ENCODE results near the gene ACSS1.

ACSS1 gene

GRCh38 chr20:25077610-25078169, 19.8 kb upstream of the ACSS1 start:
- no peak for DNase-seq

DNA sequence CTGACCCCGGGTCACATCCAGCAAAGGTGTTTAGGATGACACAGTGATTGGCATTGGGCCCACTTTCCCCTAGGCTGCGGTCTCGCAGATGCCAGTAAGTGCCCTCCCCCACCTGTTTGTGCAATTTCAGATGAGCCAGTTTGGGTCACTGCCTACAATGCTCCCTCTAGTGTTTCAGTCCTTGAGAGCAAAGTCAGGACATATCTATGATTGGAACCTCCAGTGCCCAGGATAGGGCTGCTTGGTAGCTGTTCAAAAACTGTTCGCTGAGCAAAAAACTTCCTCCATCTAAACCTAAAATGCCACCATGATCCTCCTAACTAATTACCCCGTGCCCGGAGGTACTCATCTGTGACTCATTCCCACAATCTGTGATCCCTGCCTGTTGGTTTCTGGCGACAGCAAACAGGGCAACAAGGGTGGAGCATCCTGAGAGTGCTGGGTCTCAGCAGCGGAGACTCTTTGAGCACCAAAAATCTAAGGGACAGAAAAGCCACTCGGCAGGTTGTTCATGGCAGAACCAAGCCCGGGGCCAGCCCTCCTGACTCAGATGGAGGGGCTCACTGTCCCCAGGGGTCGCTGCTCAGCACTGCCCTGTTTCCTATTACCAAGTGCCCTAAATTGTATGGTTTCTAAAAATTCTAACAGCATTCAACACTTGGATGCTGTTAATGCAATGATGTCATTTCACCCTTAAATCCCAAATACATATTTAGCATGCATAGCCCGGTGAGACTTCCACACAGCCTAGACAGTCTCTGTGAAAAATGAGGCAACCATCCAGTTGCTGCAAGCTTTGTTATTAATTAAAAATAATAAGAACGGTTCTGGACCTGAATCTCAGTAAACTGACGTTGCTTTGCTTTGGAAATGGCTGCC, 19.0 kb upstream of the ACSS1 start:
- DNase-seq, result no peak

DNA sequence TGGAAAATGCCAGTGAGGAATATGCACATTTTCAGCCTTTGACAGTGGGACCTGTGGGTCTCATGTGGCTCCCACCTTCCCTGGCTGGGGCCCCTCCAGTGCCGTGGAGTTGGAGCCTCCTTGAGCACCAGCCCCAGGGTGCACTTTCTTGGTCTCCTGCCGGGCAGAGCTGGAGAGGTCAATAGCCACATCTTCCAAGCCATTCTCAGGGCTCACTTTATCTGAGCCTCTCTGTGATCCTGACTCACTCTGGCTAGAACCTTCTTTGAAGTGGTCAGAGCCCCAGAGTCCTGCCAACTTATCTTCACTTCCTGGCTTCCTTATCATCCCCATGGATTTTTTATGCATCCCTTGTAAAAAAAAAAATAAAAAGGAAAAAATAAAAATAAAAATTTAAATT, 18.3 kb upstream of the ACSS1 start:
- DNase-seq, result no peak

DNA sequence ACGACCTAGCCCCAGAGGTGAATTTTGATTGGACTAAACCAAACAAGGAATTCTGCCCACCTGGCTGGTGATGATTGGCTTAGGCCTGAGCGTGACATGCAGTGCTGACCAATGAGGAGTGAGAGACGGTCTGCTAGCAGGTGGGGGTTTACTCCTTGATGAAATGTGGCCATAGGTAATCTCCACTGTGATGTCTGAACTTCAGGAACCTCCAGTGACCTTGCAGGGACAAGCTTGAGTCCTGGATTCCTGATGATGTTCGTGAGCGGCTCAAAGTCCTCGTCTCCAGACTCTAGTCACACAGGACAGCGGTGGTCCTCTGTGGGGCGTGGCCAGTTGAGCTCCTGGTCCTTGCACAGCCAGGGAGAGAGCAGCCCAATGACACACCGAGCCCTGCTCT, 15.6 kb upstream of the ACSS1 start:
- no peak for DNase-seq

GRCh38 chr20:25072226-25072811, 14.4 kb upstream of the ACSS1 start:
- no peak for DNase-seq

DNA sequence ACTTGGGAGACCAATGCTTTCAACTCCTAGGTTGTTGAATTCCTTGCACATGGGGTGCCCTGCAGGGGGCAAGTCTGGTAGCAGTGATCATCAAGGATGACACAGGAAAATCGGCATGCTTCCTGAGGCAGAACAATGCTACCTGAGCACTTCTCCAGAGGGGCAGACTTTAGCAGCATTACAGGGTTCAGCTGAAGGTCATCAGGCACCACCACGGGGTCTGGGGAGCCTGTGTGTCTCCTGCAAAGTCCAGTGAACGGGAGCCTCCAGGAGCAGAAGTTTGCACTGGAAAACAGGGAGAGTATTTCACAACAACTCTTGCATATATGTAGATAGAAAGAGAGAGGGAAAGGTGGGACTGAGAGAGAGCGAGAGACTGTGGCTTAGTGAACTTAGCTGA, 13.8 kb upstream of the ACSS1 start:
- DNase-seq, result no peak

DNA sequence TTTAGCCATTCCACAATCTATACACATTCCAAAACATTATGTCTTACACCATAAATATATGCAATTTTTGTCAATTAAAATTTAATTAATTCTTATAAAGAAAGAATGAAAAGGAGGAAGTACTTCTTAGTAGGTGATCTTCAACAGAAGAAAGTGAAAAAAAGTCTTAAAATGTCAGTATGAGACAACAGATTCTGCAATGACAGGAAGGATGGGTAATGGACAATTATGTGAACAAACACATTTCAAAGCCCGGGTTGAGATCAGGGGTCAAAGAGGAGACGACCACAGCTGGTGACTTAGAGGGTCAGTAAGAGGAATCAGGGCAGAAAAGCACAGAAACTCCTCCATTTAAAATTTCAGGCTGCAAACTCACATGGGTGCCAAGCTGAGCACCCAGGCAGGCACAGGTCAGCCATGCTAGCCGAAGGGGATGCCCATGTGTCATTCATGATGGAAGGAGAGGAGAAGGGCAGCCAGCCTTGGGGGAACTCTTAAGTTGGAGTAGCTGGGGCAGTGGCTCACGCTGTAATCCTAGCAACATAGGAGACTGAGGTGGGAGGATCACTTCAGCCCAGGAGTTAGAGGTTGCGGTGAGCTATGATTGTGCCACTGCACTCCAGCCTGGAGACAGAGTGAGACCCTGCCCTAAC, 13.0 kb upstream of the ACSS1 start:
- DNase-seq, result no peak

- DNase-seq, result no peak
Measured at GRCh38 chr20:25067102-25067987, 9.4 kb upstream of the ACSS1 start.

DNA sequence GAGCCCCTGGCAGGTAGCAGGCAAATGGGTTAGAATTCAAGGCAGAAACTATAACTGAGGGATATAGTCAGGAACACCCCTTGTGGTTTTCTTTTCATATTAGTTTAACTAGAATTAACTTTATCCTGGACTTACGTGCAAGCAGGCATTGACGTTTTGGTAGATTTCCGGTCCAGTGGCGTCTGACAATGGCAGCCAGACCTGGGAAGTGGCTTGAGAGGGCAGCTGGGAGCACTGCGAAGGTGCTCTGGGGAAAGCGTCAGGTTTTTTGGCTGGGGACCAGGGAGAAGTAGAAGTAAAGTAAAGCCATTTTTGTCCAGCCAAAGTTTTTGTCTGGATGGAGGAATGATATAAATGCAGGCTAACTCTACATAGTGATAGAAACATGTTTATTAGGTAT, 8.4 kb upstream of the ACSS1 start:
- no peak for DNase-seq

- DNase-seq, result peak; percentile 73
Measured at GRCh38 chr20:25065625-25066338, 7.8 kb upstream of the ACSS1 start.

- DNase-seq, result no peak
Measured at GRCh38 chr20:25065072-25065624, 7.2 kb upstream of the ACSS1 start.

DNA sequence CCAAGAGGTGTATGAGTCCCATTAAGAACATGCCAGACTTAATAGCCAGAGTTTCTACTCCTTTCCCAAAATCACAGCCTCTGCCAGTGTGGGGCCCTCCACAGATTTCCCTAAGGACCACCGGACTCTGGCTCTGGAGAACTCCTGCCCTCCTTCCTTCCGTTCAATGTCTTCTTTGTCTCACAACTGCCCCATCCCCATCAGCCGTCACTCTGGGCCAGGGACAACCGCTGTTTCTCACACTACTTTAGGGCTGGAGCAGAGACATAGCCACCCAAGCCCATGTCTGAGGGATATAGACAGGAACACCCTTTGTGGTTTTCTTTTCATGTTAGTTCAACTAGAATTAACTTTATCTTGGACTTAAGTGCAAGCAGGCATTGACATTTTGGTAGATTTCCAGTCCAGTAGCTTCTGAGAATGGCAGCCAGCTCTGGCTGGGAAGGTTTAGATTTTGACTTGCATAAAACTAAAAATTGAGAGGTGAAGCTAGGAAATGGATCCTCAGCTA, 6.7 kb upstream of the ACSS1 start:
- DNase-seq, result no peak

- DNase-seq, result no peak
Measured at GRCh38 chr20:25063981-25064380, 6.0 kb upstream of the ACSS1 start.

DNA sequence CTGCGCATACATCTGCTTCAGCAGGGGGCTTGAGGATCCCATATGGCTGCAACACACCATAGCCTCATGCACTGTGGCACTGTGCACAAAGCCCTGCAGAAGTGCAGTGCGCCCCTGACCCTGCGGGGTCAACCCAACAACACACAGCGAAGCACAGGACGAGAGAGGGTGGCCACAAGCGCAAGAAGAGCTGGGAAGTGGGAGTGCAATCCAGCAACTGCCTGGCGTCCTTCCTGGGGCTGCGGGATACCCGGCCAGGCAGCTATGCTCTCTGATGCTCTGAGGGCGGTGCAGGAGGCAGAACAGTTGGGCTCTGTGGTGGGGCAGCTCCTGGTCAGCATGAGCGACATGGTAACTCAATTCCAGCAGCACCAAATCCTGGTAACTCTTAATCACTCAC, 5.6 kb upstream of the ACSS1 start:
- no peak for DNase-seq

- no peak for DNase-seq
Measured at GRCh38 chr20:25062841-25063240, 4.9 kb upstream of the ACSS1 start.

- no peak for DNase-seq
Measured at GRCh38 chr20:25061821-25062530, 4.0 kb upstream of the ACSS1 start.

DNA sequence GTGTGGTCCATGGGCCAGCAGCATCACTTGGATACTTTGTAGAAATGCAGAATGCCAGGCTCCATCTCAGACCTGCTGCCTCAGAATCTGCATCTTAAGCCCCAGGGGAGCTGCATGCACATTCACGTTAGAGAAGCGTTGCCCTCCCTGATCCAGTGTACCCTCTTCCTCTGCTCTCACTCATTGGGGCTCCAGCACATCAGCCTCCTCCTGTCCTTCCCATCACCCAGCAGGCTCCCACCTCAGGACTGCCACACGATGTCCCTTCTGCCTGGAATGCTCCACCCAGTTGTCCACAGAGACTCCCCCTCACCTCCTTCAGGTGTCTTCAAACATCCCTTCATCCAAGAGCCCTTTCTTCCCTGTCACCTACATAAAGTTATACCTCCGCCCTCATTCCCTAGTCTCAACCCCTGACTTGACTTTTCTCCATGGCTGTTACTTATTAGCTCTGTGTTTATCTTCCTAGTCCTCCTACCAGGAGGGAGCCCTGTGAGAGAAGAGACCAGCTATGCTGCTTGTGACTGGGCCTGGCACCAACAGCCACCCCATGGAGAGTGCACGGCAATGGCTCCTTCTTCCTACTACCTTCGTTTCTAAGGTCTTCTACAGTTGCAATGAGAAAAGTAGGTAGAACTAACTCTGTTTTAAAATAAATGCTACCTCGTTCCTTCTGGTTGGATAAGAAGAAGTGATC, 3.3 kb upstream of the ACSS1 start:
- DNase-seq, result no peak

- no peak for DNase-seq
Measured at GRCh38 chr20:25059866-25060465, 2.0 kb upstream of the ACSS1 start.
